ENCODE data around the gene ZNF865.

The ZNF865 gene

GRCh38 chr19:55592391-55593090 lies 12.9 kb upstream of the ZNF865 start:
- no peak for TF ChIP-seq CTCF (IDR thresholded peaks at IDR 0.05; ENCODE audit: low read depth, low read length)
- DNase-seq (ENCODE audit: extremely low read depth, low read depth), result no peak

GRCh38 chr19:55593096-55593772 lies 12.2 kb upstream of the ZNF865 start:
- DNase-seq (ENCODE audit: extremely low read depth, low read depth), result no peak

GRCh38 chr19:55594996-55595545 lies 10.4 kb upstream of the ZNF865 start:
- DNase-seq (ENCODE audit: extremely low read depth, low read depth), result no peak
- no peak for TF ChIP-seq CTCF (IDR thresholded peaks at IDR 0.05; ENCODE audit: low read depth, low read length)

More at GRCh38 chr19:55593096-55593772, 12.2 kb upstream of the ZNF865 start:
- no peak for TF ChIP-seq CTCF (IDR thresholded peaks at IDR 0.05; ENCODE audit: low read depth, low read length)

- no peak for TF ChIP-seq CTCF (IDR thresholded peaks at IDR 0.05; ENCODE audit: low read depth, low read length)
Observed at GRCh38 chr19:55596304-55596703, 9.1 kb upstream of the ZNF865 start.

GRCh38 chr19:55597501-55597921 lies 7.9 kb upstream of the ZNF865 start:
- DNase-seq (ENCODE audit: extremely low read depth, low read depth), result no peak
- TF ChIP-seq CTCF (IDR thresholded peaks at IDR 0.05; ENCODE audit: low read depth, low read length), result no peak

More at GRCh38 chr19:55596304-55596703, 9.1 kb upstream of the ZNF865 start:
- DNase-seq (ENCODE audit: extremely low read depth, low read depth), result no peak

GRCh38 chr19:55598034-55598433 lies 7.4 kb upstream of the ZNF865 start:
- no peak for TF ChIP-seq CTCF (IDR thresholded peaks at IDR 0.05; ENCODE audit: low read depth, low read length)
- DNase-seq (ENCODE audit: extremely low read depth, low read depth), result no peak
